Activated CD8-positive, alpha-beta memory T cell treated with anti-CD3 and anti-CD28 coated beads, Interleukin-2, amount 50 U/mL, for 48 hours (primary cell): ENCODE results near the gene NCDN.

Experiments used
- DNase-seq: peaks from one replicate; pipeline ENCODE4 v3.0.0-alpha.2; 2020

Gene NCDN

GRCh38 chr1:35557611-35558373, at the start of gene NCDN:
TSS of gene NCDN (plus strand) at chr1:35557799. CDS start at chr1:35558191, 392 bp downstream.
- peak; percentile 96 for DNase-seq

GRCh38 chr1:35507947-35508346, 49.7 kb upstream of the NCDN start:
- no peak for DNase-seq

GRCh38 chr1:35509558-35509957, 48.0 kb upstream of the NCDN start:
- DNase-seq = no peak

- no peak for DNase-seq
Measured at GRCh38 chr1:35511305-35511704, 46.3 kb upstream of the NCDN start.

GRCh38 chr1:35518183-35518582, 39.4 kb upstream of the NCDN start:
- no peak for DNase-seq

- no peak for DNase-seq
Measured at GRCh38 chr1:35519432-35519831, 38.2 kb upstream of the NCDN start.

- DNase-seq = no peak
Measured at GRCh38 chr1:35524106-35524505, 33.5 kb upstream of the NCDN start.

- DNase-seq = no peak
Measured at GRCh38 chr1:35530168-35530567, 27.4 kb upstream of the NCDN start.

GRCh38 chr1:35530946-35531345, 26.7 kb upstream of the NCDN start:
- no peak for DNase-seq

GRCh38 chr1:35531368-35531767, 26.2 kb upstream of the NCDN start:
- no peak for DNase-seq

GRCh38 chr1:35532497-35533223, 24.9 kb upstream of the NCDN start:
- DNase-seq = no peak

- no peak for DNase-seq
Measured at GRCh38 chr1:35533586-35533985, 24.0 kb upstream of the NCDN start.

- no peak for DNase-seq
Measured at GRCh38 chr1:35535243-35535642, 22.4 kb upstream of the NCDN start.

- no peak for DNase-seq
Measured at GRCh38 chr1:35536556-35537162, 20.9 kb upstream of the NCDN start.

- no peak for DNase-seq
Measured at GRCh38 chr1:35537806-35538205, 19.8 kb upstream of the NCDN start.

- peak; percentile 57 for DNase-seq
Measured at GRCh38 chr1:35539073-35539823, 18.4 kb upstream of the NCDN start.

GRCh38 chr1:35539824-35540261, 17.8 kb upstream of the NCDN start:
- no peak for DNase-seq

GRCh38 chr1:35544976-35545375, 12.6 kb upstream of the NCDN start:
- no peak for DNase-seq

- no peak for DNase-seq
Measured at GRCh38 chr1:35546614-35547013, 11.0 kb upstream of the NCDN start.

- no peak for DNase-seq
Measured at GRCh38 chr1:35553851-35554250, 3.7 kb upstream of the NCDN start.

GRCh38 chr1:35554266-35555211, 3.1 kb upstream of the NCDN start:
- DNase-seq = no peak

GRCh38 chr1:35555212-35555584, 2.4 kb upstream of the NCDN start:
- no peak for DNase-seq
